ENCODE measurements around the gene PAX8. TPM values are rescaled to one million over a fixed set of nuclear protein-coding genes. Genes with fewer than 3 reads are reported as not detected.

Gene PAX8
- total RNA-seq, 6 experiments from 2014 or later: 0.33 to 6.7 (median 5.1) TPM

GRCh38 chr2:113174376-113174750 is 104.4 kb downstream of the PAX8 start:
- Mint-ChIP-seq H3K36me3 (ENCODE audit: low read depth) (no peaks in the 10 kb centered on the region), H3K9me3 (no peaks in the 10 kb centered on the region), H3K27me3 (ENCODE audit: insufficient read depth) (peaks cover 7% of the 10 kb centered on the region; the same call in 1 of the 2 replicates), H3K27ac (no peak overlapping the region), H3K4me1 (ENCODE audit: low read depth) (no peaks in the 10 kb centered on the region), H3K4me3 (no peak overlapping the region)
- no peak for TF ChIP-seq CTCF (IDR thresholded peaks at IDR 0.05)
- no peak for DNase-seq

GRCh38 chr2:113173542-113174375 is 105.0 kb downstream of the PAX8 start, which contains the start of gene PSD4:
PSD4 (plus strand) TSS chr2:113173971; CDS start chr2:113182457, 8,486 bp downstream.
- Mint-ChIP-seq H3K36me3 (ENCODE audit: low read depth) (no peaks in the 10 kb centered on the region), H3K4me1 (ENCODE audit: low read depth) (no peaks in the 10 kb centered on the region), H3K9me3 (no peaks in the 10 kb centered on the region), H3K27ac (no peak within 1 kb of the TSS), H3K4me3 (no peak within 1 kb of the TSS), H3K27me3 (ENCODE audit: insufficient read depth) (peaks cover 5% of the 10 kb centered on the region; the same call in 1 of the 2 replicates)
- DNase-seq: no peak
- no peak for TF ChIP-seq CTCF (IDR thresholded peaks at IDR 0.05)

GRCh38 chr2:113172721-113173541 is 105.8 kb downstream of the PAX8 start:
- Mint-ChIP-seq H3K4me3 (no peak overlapping the region), H3K36me3 (ENCODE audit: low read depth) (no peaks in the 10 kb centered on the region), H3K9me3 (no peaks in the 10 kb centered on the region), H3K4me1 (ENCODE audit: low read depth) (no peaks in the 10 kb centered on the region), H3K27me3 (ENCODE audit: insufficient read depth) (peaks cover 7% of the 10 kb centered on the region; the same call in 1 of the 2 replicates), H3K27ac (no peak overlapping the region)
- DNase-seq: no peak
- TF ChIP-seq CTCF (IDR thresholded peaks at IDR 0.05): no peak

GRCh38 chr2:113171334-113172075 is 107.2 kb downstream of the PAX8 start:
- no peak for DNase-seq
- Mint-ChIP-seq H3K4me1 (ENCODE audit: low read depth) (no peaks in the 10 kb centered on the region), H3K4me3 (no peak overlapping the region), H3K36me3 (ENCODE audit: low read depth) (no peaks in the 10 kb centered on the region), H3K9me3 (no peaks in the 10 kb centered on the region), H3K27ac (no peak overlapping the region), H3K27me3 (ENCODE audit: insufficient read depth) (peaks cover 7% of the 10 kb centered on the region; the same call in 1 of the 2 replicates)
- no peak for TF ChIP-seq CTCF (IDR thresholded peaks at IDR 0.05)

- peaks cover 7% of the 10 kb centered on the region; the same call in 1 of the 2 replicates for H3K27me3 Mint-ChIP-seq (ENCODE audit: insufficient read depth)
- no peaks in the 10 kb centered on the region for H3K9me3 Mint-ChIP-seq
- no peak overlapping the region for H3K27ac Mint-ChIP-seq
- no peak overlapping the region for H3K4me3 Mint-ChIP-seq
- no peaks in the 10 kb centered on the region for H3K36me3 Mint-ChIP-seq (ENCODE audit: low read depth)
- H3K4me1 Mint-ChIP-seq (ENCODE audit: low read depth): no peaks in the 10 kb centered on the region
- no peak for TF ChIP-seq CTCF (IDR thresholded peaks at IDR 0.05)
- DNase-seq: no peak
Measured at GRCh38 chr2:113169586-113169985, 109.1 kb downstream of the PAX8 start.

All from HFFc6 (cell line).